ENCODE data around the gene KRT86.

- no peak for TF ChIP-seq POLR2A (IDR thresholded peaks at IDR 0.05)
- peak in 1 of 4 donors; percentile 37 for TF ChIP-seq POLR2AphosphoS5 (IDR thresholded peaks at IDR 0.05)
These were observed 52.8 kb downstream of the KRT86 start for GRCh38 chr12:52327052-52327829.
